UCSD-AML1 (cell line): ENCODE data around the gene UQCRC1.
A peak's percentile ranks its signal among the peaks of the same experiment; 100 is the strongest.

ENCODE experiments used
- DNase-seq: peaks from one replicate; lab custom pipeline; 2025; ENCODE audit not compliant: unreplicated experiment; lab: John Stamatoyannopoulos, UW

UQCRC1 gene

DNA sequence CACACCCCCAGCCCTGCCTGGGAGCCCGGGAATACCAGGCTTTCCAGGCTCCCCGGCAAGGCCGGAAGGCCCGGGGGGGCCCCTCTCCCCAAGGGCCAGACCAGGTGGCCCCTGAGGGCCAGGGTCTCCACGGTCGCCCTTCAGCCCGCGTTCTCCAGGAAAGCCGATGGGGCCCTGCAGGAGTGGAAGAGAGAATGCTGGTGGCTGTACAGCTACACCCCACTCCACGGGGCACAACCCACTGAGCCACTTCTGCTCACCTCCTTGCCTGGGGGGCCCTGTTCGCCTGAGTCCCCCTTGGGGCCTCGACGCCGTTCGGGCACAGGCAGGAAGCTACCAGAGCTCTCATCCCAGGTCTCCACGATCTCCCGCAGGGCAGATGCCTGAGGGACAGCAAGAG is 34.1 kb downstream of the UQCRC1 start:
- DNase-seq, result no peak

DNA sequence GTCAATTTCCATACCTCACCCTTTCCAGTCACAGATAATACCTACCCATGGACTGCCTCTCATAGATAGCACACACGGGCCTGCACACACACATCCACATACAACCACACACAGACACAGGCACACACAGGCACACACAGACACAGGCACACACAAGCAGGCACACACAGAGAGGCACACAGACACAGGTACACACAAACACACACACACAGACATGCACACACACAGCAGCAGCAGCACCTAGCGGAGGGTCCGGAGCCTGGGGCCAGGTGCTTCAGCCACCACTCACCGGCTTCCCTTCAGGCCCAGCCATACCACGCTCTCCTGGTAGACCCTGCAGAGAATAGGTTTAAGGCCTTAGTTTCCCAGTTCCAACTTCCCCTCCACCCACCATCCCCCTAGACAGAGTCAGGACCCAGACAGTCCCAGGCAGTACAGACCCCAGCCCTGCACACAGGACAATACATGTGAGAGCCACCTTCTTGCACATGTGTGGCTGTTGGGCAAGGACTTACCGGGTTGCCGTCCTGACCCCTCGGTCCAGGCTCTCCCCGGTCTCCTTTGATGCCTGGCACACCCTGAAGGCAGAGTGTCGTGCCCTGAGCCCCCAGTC is 35.4 kb downstream of the UQCRC1 start:
- DNase-seq, result no peak

DNA sequence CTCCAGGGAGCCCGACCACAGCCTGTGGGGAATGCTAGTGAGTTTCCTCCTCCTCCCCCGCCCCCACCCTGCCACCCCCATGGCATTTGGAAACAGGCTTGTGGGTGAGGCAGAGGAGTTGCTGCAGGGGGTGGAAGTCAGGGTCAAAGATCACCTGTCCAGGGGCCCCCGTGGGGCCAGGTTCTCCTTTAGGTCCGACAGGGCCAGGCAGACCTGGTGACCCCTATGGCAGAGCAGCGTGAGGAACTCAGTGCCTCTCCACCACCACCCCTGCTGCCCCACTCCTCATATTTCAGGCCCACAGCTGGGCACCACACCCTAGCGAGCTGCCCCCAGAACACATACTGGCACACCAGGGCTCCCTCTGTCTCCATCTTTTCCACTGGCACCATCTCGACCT is 36.9 kb downstream of the UQCRC1 start:
- no peak for DNase-seq

- no peak for DNase-seq
Observed at GRCh38 chr3:48571938-48572337, 37.5 kb downstream of the UQCRC1 start.

GRCh38 chr3:48569808-48570450 is 39.5 kb downstream of the UQCRC1 start:
- no peak for DNase-seq

- DNase-seq, result no peak
Observed at GRCh38 chr3:48569400-48569799, 40.0 kb downstream of the UQCRC1 start.

GRCh38 chr3:48568476-48568875 is 41.0 kb downstream of the UQCRC1 start:
- no peak for DNase-seq

DNA sequence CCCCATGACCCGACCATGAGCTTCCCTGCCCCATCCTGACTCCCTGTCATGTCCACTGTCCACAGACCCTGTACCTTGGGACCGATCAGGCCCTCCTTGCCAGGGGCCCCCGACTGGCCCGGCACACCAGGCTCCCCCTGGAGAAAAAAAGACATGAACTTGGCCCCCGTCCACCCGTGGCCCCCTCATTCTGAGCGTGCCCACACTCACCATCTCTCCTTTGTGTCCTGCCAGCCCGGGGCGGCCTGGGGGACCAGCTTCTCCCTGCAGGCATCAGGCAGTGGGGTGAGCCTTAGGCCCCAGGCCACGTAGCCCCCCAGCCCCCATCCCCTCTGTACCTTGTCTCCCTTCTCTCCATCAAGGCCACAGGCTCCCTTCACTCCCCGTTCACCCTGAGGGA is 41.9 kb downstream of the UQCRC1 start:
- no peak for DNase-seq

DNA sequence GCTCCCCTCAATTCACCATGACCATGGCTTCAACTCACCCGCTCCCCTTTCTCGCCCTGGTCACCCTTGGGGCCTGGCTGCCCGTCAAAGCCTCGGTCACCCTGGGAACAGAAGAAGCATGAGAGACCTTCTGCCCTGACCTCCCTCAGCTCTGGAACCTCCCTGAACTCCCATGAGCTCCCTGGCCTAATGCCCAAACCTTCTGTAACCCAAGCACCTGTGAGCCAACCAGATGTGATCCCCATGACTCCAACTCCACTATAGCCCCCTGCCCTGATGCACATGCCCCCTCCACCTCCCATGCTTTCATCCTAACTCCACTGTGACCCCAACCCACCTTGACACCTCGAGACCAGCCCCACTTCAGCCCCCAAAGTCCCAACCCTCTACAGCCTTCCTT is 42.4 kb downstream of the UQCRC1 start:
- no peak for DNase-seq

DNA sequence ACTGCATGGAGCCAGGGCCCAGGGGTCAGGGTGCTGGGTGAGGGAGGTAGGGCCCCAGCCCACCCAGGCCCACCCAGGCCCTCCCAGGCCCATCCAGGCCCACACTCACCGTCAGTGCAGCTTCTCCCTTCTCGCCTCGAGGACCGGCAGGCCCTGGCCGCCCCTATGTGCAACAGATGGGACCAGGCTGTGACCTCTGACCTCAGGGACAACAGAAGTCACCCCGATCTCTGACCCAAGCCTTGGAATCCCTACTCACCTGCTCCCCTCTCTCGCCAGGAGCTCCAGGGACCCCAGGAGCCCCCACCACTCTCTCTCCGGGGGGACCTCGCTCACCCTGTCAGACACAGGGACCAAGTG is 43.1 kb downstream of the UQCRC1 start:
- DNase-seq, result no peak

DNA sequence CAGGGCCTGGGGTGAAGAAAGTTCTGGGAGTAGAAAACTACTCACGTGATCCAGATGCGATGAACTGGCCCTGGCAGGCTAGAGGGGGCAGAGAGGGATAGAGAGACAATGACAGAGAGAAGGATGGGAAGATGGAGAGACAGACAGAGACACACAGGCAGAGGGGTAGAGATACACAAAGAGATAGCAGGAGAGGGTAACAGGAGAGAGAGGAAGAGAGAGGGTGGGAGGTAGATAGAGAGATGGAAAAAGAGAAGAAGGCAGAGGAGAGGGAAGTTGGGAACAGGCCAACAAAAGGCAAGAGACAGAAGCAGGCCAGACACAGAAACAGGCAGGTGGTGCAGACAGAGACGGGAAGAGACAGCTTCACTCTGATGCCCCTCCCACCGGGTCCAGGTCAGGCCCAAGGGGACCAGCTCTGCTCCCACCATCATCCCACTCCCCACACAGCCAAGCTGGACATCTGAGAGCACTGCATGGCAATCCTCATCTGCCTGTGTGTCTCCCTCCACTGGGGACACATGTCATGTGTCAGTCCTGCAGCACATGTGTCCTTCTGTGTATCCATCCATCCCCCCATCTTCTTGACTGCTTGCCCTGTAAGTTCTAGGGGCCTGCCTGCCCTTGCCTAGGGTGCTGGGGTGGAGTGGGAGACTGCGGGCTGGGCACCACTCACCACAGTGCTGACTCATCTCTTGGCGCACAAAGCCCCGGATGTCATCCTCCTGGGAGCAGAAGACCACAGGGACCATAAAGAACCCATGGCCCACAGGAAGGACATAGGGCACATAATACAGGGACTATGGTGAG is 43.6 kb downstream of the UQCRC1 start:
- DNase-seq, result peak; percentile 50

DNA sequence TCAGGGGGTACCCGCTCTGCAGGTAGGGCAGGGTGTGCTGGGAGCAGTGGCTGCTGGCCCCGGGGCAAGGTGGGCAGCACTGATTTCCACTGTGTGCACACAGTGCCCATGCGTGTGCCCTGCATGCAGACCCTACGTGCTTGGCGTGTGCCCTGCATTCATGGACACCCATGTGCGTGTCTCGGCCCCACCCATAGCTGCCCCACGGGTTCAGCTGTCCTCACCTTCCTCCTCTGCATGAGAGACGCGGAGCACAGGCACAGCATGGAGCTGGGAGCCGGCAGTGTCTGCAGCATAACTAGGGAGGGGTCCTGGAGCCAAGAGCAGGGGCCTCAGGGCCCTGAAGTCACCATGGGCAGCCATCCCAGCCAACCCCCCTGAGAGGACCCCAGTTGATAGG is 44.3 kb downstream of the UQCRC1 start:
- DNase-seq, result no peak

- no peak for DNase-seq
Observed at GRCh38 chr3:48564667-48565066, 44.8 kb downstream of the UQCRC1 start.

- peak; percentile 82 for DNase-seq
Observed at GRCh38 chr3:48564022-48564421, 45.4 kb downstream of the UQCRC1 start.

DNA sequence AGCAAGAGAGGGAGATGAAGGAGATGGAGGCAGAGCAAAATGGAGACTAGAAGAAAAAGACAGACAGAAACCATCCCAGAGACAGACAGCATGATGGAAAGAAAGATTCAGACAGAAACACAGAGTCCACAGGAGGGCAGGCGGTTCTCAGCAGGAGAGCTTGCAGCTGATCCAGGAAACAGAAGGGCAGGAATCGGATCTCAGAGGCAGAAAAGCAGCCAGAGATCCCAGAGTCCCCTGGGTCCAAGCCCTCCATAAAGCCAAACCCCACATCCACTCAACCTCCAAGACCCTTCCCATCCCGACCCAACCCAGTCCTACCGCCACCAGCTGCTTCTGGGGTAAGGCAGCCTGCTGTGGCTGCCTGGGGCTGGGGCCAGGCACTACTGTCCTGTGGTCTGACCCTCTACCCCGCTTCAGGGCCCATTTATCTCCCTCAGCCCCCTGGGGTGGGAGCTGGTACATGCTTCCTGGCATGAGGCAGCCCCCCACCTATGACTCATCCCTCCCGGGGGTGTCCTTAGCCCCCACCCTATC is 46.0 kb downstream of the UQCRC1 start, which contains the start of gene UCN2:
Gene UCN2 (minus strand): TSS at position 400 of the 537 bp plus-strand sequence. CDS start 657 bp downstream, outside the sequence.
- peak; percentile 37 for DNase-seq

GRCh38 chr3:48562367-48563095 is 46.9 kb downstream of the UQCRC1 start:
- no peak for DNase-seq

- DNase-seq, result peak; percentile 46
Observed at GRCh38 chr3:48561045-48561736, 48.3 kb downstream of the UQCRC1 start.

DNA sequence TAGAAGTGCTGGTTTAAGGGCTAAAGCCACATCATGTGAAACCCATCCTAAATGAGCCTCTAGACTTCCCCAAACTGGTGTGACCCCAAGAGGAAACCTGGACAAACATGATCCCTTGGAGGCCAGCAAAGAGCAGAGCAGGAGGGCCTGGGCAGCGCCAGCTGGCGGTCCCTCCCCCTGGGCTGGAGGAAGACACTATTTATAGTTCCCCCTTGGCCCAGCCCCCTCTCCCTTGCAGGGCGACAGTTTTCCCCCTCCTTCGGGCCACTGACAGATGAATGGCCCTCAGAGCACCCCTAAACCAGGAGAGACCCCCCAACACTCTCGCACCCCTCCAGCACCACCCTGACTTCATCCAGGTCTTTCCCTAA is 48.8 kb downstream of the UQCRC1 start:
- peak; percentile 60 for DNase-seq

- DNase-seq, result peak; percentile 62
Observed at GRCh38 chr3:48558493-48559134, 50.8 kb downstream of the UQCRC1 start.
